Gastroesophageal sphincter (tissue), 4 donors: ENCODE results near the gene DCDC2B. TPM values are rescaled to one million over a fixed set of nuclear protein-coding genes. Genes with fewer than 3 reads are reported as not detected.
A peak's percentile ranks its signal among the peaks of the same experiment; 100 is the strongest.

Experiments
- ATAC-seq: fragments of 150-250 bp; one replicate; pipeline ENCODE4 v1.9.1; 2016; ENCODE audit warnings: mild to moderate bottlenecking, moderate library complexity
- H3K27ac ChIP-seq, 4 donors: fragments of 200-600 bp; sonication (generic) in 3 of 4; 1 replicate in 3 of 4; 2 replicates in 1 of 4; pipeline ENCODE4 v1.5.1; 2016 to 2019
- H3K27me3 ChIP-seq: fragments of 200-600 bp; sonication (generic); one replicate; pipeline ENCODE4 v1.5.1; 2019
- H3K36me3 ChIP-seq, 2 donors: fragments of 200-600 bp; sonication (generic); one replicate each; pipeline ENCODE4 v1.5.1; 2019; ENCODE audit warnings: control low read depth in 1 of 2
- H3K4me1 ChIP-seq, 3 donors: fragments of 200-600 bp; sonication (generic); 1 replicate in 2 of 3; 2 replicates in 1 of 3; pipeline ENCODE4 v1.5.1; 2016 to 2019; ENCODE audit warnings: control low read depth in 2 of 3
- H3K4me3 ChIP-seq, 2 donors: fragments of 200-600 bp; sonication (generic); one replicate each; pipeline ENCODE4 v1.5.1; 2019; ENCODE audit warnings: mild to moderate bottlenecking in 1 of 2, moderate library complexity in 1 of 2
- H3K9me3 ChIP-seq, 3 donors: fragments of 200-600 bp; sonication (generic); one replicate each; pipeline ENCODE4 v1.5.1; 2017 to 2019; ENCODE audit warnings: control low read depth in 2 of 3
- CTCF ChIP-seq, 4 experiments: fragments of 200-600 bp in 2 of 4; fragments of 450-650 bp in 2 of 4; sonication (generic) in 1 of 4; IDR thresholded peaks; one replicate each; pipeline ENCODE4 v1.5.1; 2017 to 2019; ENCODE audit warnings: antibody characterized with exemption in 4 of 4, mild to moderate bottlenecking in 2 of 4, moderate library complexity in 2 of 4
- EP300 ChIP-seq: sonication (generic); formaldehyde crosslinking; IDR thresholded peaks from one replicate; pipeline ENCODE4 v1.6.1; 2017; ENCODE audit warnings: antibody characterized with exemption, mild to moderate bottlenecking
- POLR2A ChIP-seq, 2 donors: fragments of 450-650 bp; IDR thresholded peaks; one replicate each; pipeline ENCODE4 v1.6.1; 2017; ENCODE audit warnings: antibody characterized with exemption in 2 of 2, mild to moderate bottlenecking in 2 of 2, moderate library complexity in 1 of 2
- POLR2AphosphoS5 ChIP-seq: sonication (generic); formaldehyde crosslinking; IDR thresholded peaks from one replicate; pipeline ENCODE4 v1.6.1; 2017; ENCODE audit warnings: antibody characterized with exemption
- WGBS, 2 donors: methylation state at CpG; one replicate each; pipeline ENCODE4 v1.1.5; 2018; ENCODE audit warnings: low coverage in 1 of 2; 5-methylcytosine and 5-hydroxymethylcytosine counted together
- total RNA-seq, 4 donors: library from RNA; depleted of rRNA; stranded (reverse); fragments of >200 nt; gene quantifications; one replicate each; pipeline ENCODE4 v1.1.0, GENCODE V29; 2016

DCDC2B gene
- total RNA-seq, 4 donors from 2014 or later: not detected

DNA sequence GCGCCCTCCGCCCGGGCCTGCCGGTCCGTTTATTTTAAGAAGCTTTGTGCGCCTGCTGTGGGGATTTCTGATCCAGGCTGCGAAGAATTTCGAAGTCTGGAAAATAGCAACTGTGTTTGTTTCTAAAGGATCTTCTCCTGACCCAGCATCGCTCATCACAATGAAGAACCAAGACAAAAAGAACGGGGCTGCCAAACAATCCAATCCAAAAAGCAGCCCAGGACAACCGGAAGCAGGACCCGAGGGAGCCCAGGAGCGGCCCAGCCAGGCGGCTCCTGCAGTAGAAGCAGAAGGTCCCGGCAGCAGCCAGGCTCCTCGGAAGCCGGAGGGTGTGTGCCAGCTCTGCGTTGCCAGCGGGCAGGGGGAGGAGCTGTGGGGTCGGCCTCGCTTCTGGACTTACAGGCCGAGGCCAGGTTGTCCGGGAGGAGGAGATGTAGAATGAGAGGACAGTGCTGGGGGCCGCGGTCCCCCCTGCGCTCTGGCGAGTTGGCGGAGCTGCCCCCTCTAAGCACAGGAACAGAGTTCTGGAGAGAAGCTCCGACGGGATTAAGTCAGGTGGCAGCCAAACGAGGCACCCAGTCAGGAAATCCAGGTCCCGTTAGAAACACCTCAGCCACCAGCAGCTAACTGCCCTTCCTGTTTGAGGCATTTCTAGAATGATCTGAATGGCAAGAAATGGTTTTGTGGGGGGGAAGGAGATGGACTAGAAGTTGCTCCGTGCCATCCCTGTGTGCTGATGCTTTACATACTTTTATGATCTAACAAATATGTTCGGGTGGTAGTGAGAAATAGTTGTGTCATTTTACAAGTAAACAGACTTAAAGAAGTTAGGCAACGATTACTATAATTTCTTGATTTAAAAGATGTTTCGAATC, 28.5 kb upstream of the DCDC2B start:
- H3K9me3 ChIP-seq: no peaks in the 10 kb centered on the region
- peak overlapping the region; percentile 89 to 96 (median 94) for H3K27ac ChIP-seq
- TF ChIP-seq POLR2A (IDR thresholded peaks at IDR 0.05) (no peak), CTCF (IDR thresholded peaks at IDR 0.05) (no peak), EP300 (no peak), POLR2AphosphoS5 (no peak)
- WGBS, 2 donors: 6 to 10% methylated on average over 7 to 12 of the region's 36 CpGs
- H3K4me1 ChIP-seq: peaks cover 7 to 63% (median 23%) of the 10 kb centered on the region in 3 donors
- H3K27me3 ChIP-seq: no peaks in the 10 kb centered on the region
- H3K4me3 ChIP-seq: peak overlapping the region; percentile 70 to 71
- peak; percentile 34 for ATAC-seq
- H3K36me3 ChIP-seq: peaks cover 0 to 44% of the 10 kb centered on the region in 2 donors

- Histone ChIP-seq H3K27me3 (no peaks in the 10 kb centered on the region), H3K27ac (peak overlapping the region in 3 of 4 donors; percentile 93 to 96 (median 96)), H3K36me3 (peaks cover 0 to 50% of the 10 kb centered on the region in 2 donors), H3K4me1 (peaks cover 7 to 69% (median 23%) of the 10 kb centered on the region in 3 donors), H3K4me3 (peak overlapping the region in 1 of 2 donors; percentile 71), H3K9me3 (no peaks in the 10 kb centered on the region)
- TF ChIP-seq CTCF (IDR thresholded peaks at IDR 0.05) (no peak), POLR2AphosphoS5 (no peak), EP300 (no peak), POLR2A (IDR thresholded peaks at IDR 0.05) (no peak)
- ATAC-seq: no peak
- WGBS, 2 donors: 13 to 14% methylated on average over 1 of the region's 9 CpGs
Measured at GRCh38 chr1:32181065-32181464, 27.8 kb upstream of the DCDC2B start.

DNA sequence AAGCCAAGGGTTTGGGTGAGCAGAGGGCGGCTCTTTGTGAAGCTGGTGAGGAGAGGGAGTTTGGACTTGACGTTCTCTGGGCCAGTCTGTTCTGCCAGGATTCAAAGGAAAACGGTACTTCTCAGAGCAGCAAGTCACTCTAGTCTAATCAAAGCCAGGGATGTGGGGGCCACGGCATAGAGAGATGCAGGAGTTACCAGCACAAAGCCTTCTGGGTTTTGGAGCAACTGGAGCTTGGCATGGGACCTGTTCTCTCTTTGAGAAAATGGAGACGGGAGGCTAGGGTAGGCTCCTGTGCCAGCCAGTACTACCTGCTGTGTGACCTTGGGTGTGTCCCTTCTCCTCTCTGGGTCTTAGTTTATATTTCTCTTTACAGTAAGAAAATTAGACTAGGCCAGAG, 27.3 kb upstream of the DCDC2B start:
- peaks cover 7 to 72% (median 23%) of the 10 kb centered on the region in 3 donors for H3K4me1 ChIP-seq
- TF ChIP-seq POLR2AphosphoS5: no peak
- TF ChIP-seq CTCF (IDR thresholded peaks at IDR 0.05): no peak
- TF ChIP-seq EP300: no peak
- no peak for TF ChIP-seq POLR2A (IDR thresholded peaks at IDR 0.05)
- peak overlapping the region in 1 of 2 donors; percentile 71 for H3K4me3 ChIP-seq
- ATAC-seq: no peak
- 60 to 74% methylated on average over 1 to 4 of the region's 5 CpGs for WGBS, 2 donors
- no peaks in the 10 kb centered on the region for H3K27me3 ChIP-seq
- H3K27ac ChIP-seq: peak overlapping the region in 3 of 4 donors; percentile 93 to 96 (median 96)
- peaks cover 0 to 55% of the 10 kb centered on the region in 2 donors for H3K36me3 ChIP-seq
- no peaks in the 10 kb centered on the region for H3K9me3 ChIP-seq

DNA sequence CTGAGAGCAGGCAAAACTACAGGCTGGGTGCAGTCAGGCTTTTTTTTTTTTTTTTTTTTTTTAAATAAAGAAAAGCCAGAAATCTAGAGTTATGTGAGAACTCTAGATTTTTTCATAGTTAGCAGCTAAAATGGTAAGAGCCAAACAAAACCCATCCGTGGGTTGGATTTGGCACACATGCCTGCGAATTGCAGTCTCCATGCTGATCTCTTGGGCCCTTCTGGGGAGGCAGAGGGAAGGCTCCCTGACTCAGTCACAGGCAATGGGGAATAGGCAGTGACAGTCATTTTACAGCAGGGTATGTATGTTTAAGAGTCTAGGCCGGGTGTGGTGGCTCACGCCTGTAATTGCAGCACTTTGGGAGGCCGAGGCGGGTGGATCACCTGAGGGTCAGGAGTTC, 26.8 kb upstream of the DCDC2B start:
- Histone ChIP-seq H3K27me3 (no peaks in the 10 kb centered on the region), H3K9me3 (no peaks in the 10 kb centered on the region), H3K27ac (no peak overlapping the region), H3K36me3 (peaks cover 0 to 60% of the 10 kb centered on the region in 2 donors), H3K4me3 (peak overlapping the region in 1 of 2 donors; percentile 71), H3K4me1 (peaks cover 7 to 76% (median 23%) of the 10 kb centered on the region in 3 donors)
- TF ChIP-seq CTCF (IDR thresholded peaks at IDR 0.05) (no peak), POLR2A (IDR thresholded peaks at IDR 0.05) (no peak), POLR2AphosphoS5 (no peak), EP300 (no peak)
- WGBS, 2 donors: 46 to 63% methylated on average over 2 of the region's 6 CpGs
- ATAC-seq: no peak

DNA sequence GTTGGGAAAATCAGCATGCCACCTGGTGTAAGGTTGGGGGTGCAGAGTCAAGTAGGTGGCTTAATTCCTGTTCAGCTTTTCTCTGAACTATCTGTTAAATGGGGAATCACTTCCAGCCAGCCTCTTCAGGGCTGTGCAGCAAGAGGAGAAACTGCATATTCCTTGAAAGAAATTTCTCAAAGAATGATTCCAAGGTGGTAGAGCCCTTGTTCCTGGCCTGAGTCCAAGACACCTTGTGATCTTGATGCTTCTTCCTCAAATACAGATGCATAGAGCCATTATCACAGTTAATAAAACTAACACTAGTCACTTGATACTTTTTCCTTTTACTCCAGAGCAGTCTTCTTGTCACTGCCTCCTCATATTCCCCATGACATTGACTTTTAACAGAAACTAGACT, 24.2 kb upstream of the DCDC2B start:
- H3K27ac ChIP-seq: no peak overlapping the region
- H3K4me1 ChIP-seq: peaks cover 7 to 65% (median 23%) of the 10 kb centered on the region in 3 donors
- no peaks in the 10 kb centered on the region for H3K27me3 ChIP-seq
- no peak for ATAC-seq
- H3K9me3 ChIP-seq: no peaks in the 10 kb centered on the region
- TF ChIP-seq POLR2AphosphoS5: no peak
- no peak for TF ChIP-seq EP300
- TF ChIP-seq CTCF (IDR thresholded peaks at IDR 0.05): no peak
- TF ChIP-seq POLR2A (IDR thresholded peaks at IDR 0.05): no peak
- H3K4me3 ChIP-seq: no peak overlapping the region
- H3K36me3 ChIP-seq: peaks cover 0 to 86% of the 10 kb centered on the region in 2 donors
